DOHH2 (cell line): ENCODE measurements around the gene PRX.

Experiments
- H3F3A ChIP-seq: fragments of 200-600 bp; sonication (generic), shearing (Covaris generic); 2 replicates; pipeline ENCODE4 v1.6.0; 2016; ENCODE audit warnings: antibody characterized with exemption, mild to moderate bottlenecking; ENCODE audit not compliant: control insufficient read depth, insufficient read depth
- H3K27ac ChIP-seq: fragments of 200-600 bp; sonication (generic); 2 replicates; pipeline ENCODE4 v1.5.1; 2014; ENCODE audit warnings: low read depth, mild to moderate bottlenecking, low read length, moderate library complexity
- H3K27me3 ChIP-seq: fragments of 200-600 bp; sonication (generic); 2 replicates; pipeline ENCODE4 v1.6.1; 2014; ENCODE audit warnings: mild to moderate bottlenecking, low read length, mixed read lengths; ENCODE audit not compliant: control insufficient read depth
- H3K36me3 ChIP-seq: fragments of 200-600 bp; sonication (generic); 2 replicates; pipeline ENCODE4 v1.6.1; 2014; ENCODE audit warnings: mild to moderate bottlenecking, low read length, moderate library complexity, mixed read lengths; ENCODE audit not compliant: control insufficient read depth
- H3K4me1 ChIP-seq: fragments of 200-600 bp; sonication (generic); 2 replicates; pipeline ENCODE4 v1.6.1; 2014; ENCODE audit warnings: mild to moderate bottlenecking, low read length, mixed read lengths; ENCODE audit not compliant: control insufficient read depth
- H3K4me2 ChIP-seq: fragments of 200-600 bp; sonication (generic); 2 replicates; pipeline ENCODE4 v1.6.0; 2014; ENCODE audit warnings: mild to moderate bottlenecking, low read length, moderate library complexity
- H3K4me3 ChIP-seq: fragments of 200-600 bp; sonication (generic); 2 replicates; pipeline ENCODE4 v1.5.1; 2014; ENCODE audit warnings: mild to moderate bottlenecking, low read length, mixed read lengths
- H3K79me2 ChIP-seq: fragments of 200-600 bp; sonication (generic); 2 replicates; pipeline ENCODE4 v1.6.1; 2014; ENCODE audit warnings: mild to moderate bottlenecking, low read length, mixed read lengths; ENCODE audit not compliant: control insufficient read depth
- H3K9me2 ChIP-seq: fragments of 200-600 bp; sonication (generic); replicated peaks from 2 replicates; pipeline ENCODE4 v1.6.1; 2014; ENCODE audit warnings: mild to moderate bottlenecking, low read length, mixed read lengths; ENCODE audit not compliant: control insufficient read depth
- H3K9me3 ChIP-seq: fragments of 200-600 bp; sonication (generic); 2 replicates; pipeline ENCODE4 v1.6.1; 2014; ENCODE audit warnings: antibody characterized with exemption, low read length, mixed read lengths; ENCODE audit not compliant: control insufficient read depth, insufficient read depth
- H4K20me1 ChIP-seq: fragments of 200-600 bp; sonication (generic); 2 replicates; pipeline ENCODE4 v1.6.0; 2014; ENCODE audit warnings: low read depth, mild to moderate bottlenecking, antibody characterized with exemption, low read length, moderate library complexity; ENCODE audit not compliant: control insufficient read depth, insufficient read depth
- CTCF ChIP-seq: fragments of 200-600 bp; sonication (generic); IDR thresholded peaks from one replicate; pipeline ENCODE4 v1.5.1; 2014; ENCODE audit warnings: antibody characterized with exemption, mild to moderate bottlenecking, low read depth, low read length; ENCODE audit not compliant: poor library complexity, severe bottlenecking
- EZH2phosphoT487 ChIP-seq: fragments of 200-600 bp; sonication (generic); IDR thresholded peaks from 2 replicates; pipeline ENCODE4 v1.6.1; 2017; ENCODE audit warnings: borderline replicate concordance, mild to moderate bottlenecking, antibody characterized with exemption, low read length, moderate library complexity, mixed read lengths

PRX gene

GRCh38 chr19:40400559-40400958 is 12.6 kb downstream of the PRX start:
- TF ChIP-seq CTCF (no peak), EZH2phosphoT487 (no peak)
- H3K4me2 ChIP-seq = no peak overlapping the region
- H3K36me3 ChIP-seq = no peaks in the 10 kb centered on the region
- H3K9me3 ChIP-seq = no peaks in the 10 kb centered on the region
- no peaks in the 10 kb centered on the region for H3F3A ChIP-seq
- no peak overlapping the region for H3K27ac ChIP-seq
- H3K79me2 ChIP-seq = no peaks in the 10 kb centered on the region
- peaks cover 11% of the 10 kb centered on the region for H3K4me1 ChIP-seq
- H3K9me2 ChIP-seq = no peaks in the 10 kb centered on the region
- H3K4me3 ChIP-seq = no peak overlapping the region
- H4K20me1 ChIP-seq = no peaks in the 10 kb centered on the region
- no peaks in the 10 kb centered on the region for H3K27me3 ChIP-seq

GRCh38 chr19:40398417-40399131 is 14.6 kb downstream of the PRX start:
- Histone ChIP-seq H3K9me3 (no peaks in the 10 kb centered on the region), H3K36me3 (no peaks in the 10 kb centered on the region), H3K79me2 (no peaks in the 10 kb centered on the region), H3K9me2 (no peaks in the 10 kb centered on the region), H3K27me3 (no peaks in the 10 kb centered on the region), H3K4me3 (no peak overlapping the region), H3F3A (no peaks in the 10 kb centered on the region), H3K4me1 (peaks cover 6% of the 10 kb centered on the region), H3K4me2 (no peak overlapping the region), H3K27ac (no peak overlapping the region), H4K20me1 (no peaks in the 10 kb centered on the region)
- no peak for TF ChIP-seq EZH2phosphoT487
- TF ChIP-seq CTCF = no peak

- no peak overlapping the region for H3K4me2 ChIP-seq
Measured at GRCh38 chr19:40397568-40397906, 15.6 kb downstream of the PRX start.

More at GRCh38 chr19:40397568-40397906, 15.6 kb downstream of the PRX start:
- Histone ChIP-seq H3K9me2 (no peaks in the 10 kb centered on the region), H3K4me3 (no peak overlapping the region), H3K9me3 (no peaks in the 10 kb centered on the region), H3K36me3 (no peaks in the 10 kb centered on the region), H3K4me1 (no peaks in the 10 kb centered on the region), H3F3A (no peaks in the 10 kb centered on the region), H3K27ac (no peak overlapping the region), H3K79me2 (no peaks in the 10 kb centered on the region), H4K20me1 (no peaks in the 10 kb centered on the region), H3K27me3 (no peaks in the 10 kb centered on the region)
- TF ChIP-seq EZH2phosphoT487 (no peak), CTCF (no peak)
